ENCODE measurements around the gene PHLPP1.

- no peak for TF ChIP-seq POLR2AphosphoS5 (IDR thresholded peaks at IDR 0.05; ENCODE audit: low read depth)
- TF ChIP-seq CREB1 (CRISPR knock-in tag; IDR thresholded peaks at IDR 0.05; ENCODE audit: low read depth) = no peak
- TF ChIP-seq EZH2 (IDR thresholded peaks at IDR 0.05; ENCODE audit: low read depth, unreplicated experiment) = no peak
Measured at GRCh38 chr18:62894681-62895390, 179.5 kb downstream of the PHLPP1 start.
